Non-pigmented ciliary epithelial cell (primary cell): ENCODE measurements around the gene MYL11.

Experiments used
- DNase-seq: peaks from one replicate; pipeline ENCODE4 v3.0.0-alpha.2; 2010; ENCODE audit warnings: low read depth

The MYL11 gene

DNA sequence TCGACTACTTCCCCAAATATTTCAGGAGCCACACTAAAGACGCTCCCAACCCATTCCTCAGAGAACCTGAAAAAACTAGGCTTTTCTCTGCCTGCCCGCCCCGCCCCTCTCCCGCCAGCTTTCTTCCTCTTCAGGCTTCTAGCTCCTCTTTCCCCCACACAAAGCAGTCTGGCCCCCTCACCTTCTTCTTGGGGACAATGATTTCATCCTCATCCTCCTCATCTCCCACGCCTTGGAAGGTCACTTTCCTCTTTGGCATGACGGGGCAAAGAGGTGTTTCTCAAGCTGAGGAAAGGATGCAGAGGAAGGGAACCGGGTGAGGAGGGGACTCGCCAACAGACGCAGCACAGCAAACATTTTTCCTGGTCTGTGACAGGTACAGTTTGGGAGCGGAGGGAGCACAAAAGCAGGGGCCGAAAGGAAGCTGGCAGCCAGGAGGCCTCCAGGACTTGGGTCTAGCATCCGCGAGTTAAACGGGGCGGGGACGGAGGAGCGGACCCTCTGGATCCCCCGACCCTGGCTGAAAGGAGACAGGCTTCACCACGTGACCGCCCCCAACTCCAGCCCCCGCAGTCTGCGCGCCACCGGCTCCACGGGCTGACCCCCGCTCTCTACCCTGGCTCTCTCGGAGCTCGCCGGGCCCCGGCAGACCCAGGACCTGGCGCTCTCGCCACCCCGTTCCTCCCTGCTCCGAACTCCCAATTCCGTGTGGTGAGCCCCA is 20.0 kb upstream of the MYL11 start:
- no peak for DNase-seq

DNA sequence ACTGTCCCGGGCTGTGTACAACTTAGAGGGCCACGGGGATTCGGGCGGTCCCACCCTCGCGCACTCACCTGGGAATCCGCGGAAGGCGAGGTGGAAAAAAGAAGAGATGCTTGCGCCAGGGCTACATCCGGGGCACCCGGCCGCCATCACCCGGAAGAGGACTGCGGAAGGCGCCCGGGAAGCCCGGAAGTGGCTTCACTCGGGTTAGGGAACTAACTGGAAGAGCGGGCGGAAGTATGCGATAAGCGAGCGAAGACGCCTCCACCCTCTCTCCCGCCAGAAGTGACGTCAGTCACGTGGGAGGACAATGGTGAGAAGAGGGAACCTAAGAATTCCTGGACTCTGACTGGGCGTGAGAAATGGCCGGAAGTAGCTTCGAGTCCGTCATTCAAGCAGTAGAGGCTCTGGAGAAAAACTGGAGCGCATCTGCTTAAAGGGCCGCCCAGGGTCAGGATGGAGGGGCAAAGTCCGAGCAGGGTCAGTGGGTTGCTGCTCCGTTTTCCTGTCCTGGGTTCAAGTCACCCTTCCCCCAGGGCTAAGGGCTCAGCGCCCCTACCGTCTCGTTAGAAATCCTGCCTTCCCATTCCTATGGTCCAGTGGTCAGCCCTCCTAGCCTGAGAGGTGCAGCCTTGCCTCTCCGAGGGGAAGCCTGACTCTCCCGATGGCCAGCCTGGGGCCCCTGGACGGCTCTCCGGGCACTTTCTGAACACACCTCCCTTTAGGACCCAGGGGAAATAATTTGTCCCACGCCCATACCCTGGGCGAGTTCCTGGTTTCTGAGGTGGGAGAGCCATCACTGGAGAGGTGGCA is 19.3 kb upstream of the MYL11 start, which contains the start of gene CD2BP2:
TSS of gene CD2BP2 (minus strand) at position 165 of the 810 bp plus-strand sequence. CDS start 627 bp downstream, outside the sequence.
- peak; percentile 99 for DNase-seq

DNA sequence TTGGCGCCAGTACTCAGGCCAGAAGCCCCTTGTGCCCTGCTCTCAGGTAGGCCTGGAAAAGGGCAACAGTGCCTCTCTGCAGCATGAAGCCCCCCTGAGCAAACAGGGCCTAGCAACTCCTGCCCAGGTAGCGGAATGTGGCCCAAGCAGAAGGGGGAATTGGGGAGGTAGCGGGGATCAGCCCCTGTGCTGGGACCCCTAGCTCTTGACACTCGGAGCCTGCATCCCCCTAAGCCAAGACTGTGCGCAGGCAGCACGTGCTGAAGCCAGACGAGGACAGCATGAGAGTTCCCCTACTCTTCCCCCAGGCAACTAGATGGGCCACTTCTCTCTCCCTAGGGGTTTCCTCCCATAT is 18.7 kb upstream of the MYL11 start:
- DNase-seq: no peak

DNA sequence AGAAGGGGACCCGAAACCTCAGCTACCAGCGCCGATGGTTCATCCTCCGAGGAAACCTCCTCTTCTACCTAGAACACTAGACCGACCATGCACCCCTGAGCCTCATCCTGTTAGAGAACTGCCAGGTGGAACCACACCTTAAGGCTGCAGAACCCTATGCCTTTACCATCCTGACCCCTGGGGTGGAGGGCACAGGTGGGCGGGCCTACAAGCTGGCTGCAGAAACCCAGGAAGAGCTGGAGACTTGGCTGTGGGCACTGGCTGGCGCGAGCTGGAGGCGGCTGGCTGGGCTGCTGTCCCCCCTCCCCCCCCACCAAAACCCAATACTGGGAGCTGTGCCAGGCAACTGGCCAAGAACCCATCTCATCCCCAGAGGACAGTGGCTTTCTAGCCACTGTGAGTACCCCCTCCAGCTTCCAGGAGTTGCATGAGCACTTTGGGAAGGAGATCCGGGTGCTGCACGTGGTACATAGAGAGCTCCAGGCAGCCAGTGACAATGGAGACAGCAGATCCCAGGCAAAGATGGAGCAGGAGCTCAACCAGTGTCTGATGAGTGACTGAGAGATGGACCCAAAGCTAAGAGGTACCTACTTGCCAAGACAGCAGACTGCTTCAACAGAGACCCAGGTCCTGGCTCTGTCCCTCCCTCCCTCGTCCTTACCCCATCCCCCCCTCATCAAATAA is 18.1 kb upstream of the MYL11 start:
- no peak for DNase-seq

DNA sequence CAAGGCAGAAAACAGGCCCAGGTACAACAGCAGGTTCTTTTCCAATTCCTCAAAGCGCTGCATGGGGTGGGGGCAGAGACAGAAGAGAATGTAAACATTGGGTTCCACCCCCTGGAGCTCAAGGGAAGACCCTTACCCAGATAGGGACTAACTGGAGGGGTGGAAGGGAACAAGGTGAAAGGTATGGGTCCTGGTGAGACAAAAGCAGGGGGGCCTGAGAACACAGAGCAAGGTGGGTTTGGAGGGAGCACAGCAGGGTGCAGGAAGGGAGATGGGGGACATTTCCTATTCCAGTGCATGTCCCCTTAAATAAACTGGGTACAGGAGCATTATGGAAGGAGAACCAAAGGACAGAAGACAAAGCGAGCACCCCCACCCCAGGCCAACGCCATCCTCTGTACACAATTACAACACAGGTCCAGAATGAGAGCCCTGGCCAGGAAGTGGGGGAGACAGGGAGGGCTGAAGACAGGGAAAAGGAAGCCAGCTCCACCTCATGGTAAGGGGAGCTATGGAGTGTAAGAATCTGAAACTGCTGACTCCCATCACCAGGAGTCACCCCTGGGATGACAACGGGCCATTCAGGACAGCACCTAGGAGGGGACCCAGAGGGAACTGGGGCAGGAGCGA is 17.4 kb upstream of the MYL11 start:
- no peak for DNase-seq

DNA sequence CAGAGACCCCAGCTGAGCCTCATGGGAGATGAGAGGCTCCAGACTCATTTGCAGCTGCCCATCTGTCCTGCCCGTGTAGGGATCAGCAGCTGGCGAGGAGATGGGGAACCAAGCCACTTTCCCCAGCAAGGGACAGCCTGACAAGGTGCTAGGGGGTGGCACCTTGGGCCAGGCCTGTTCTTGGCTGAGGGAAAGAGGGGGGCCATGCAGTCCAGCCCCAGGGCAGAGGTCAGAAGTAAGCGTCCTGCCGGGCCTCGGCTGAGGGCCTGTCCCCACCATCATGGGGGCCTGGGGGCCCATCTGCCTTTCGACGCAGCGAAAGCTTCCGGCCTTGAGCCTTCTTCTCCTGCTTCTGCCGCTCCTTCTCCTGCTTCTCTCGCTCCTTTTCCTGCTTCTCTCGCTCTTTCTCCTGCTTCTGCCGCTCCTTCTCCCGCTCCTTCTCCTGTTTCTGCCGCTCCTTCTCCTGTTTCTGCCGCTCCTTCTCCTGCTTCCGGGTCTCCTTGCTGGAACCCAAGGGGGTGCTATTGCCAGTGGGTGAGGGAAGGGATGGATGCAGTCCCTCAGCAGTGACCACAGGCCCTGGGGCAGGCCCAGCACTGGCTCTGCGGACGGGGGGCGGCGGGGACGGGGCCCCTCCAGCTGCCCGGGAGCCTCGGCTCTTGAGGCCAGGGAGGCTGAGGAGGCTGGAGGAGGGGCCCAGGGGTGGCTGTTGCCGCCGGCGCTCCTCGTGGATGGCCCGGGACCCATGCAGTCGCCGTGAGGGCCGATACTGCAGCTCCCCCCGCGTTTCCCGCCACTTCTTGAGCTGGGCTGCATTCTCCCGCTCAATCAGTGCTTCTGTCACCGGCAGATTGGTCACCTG is 16.7 kb upstream of the MYL11 start:
- no peak for DNase-seq

DNA sequence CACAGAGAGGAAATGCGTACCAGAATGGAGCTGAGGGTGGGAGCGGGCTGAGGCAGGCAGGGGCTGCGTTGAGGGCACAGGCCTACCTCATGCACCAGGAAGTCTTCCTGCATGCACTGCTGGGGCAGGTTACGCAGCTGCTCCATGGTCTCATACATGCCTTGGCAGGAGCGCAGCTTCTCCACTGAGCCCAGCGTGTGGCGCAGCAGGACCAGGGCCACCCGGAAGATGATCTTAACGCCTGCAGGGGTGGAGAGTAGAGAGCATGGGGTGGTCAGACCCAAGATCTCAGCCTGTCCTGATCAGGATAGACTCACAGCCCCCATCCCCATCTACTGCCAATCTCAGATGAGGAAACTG is 16.0 kb upstream of the MYL11 start:
- DNase-seq: no peak

DNA sequence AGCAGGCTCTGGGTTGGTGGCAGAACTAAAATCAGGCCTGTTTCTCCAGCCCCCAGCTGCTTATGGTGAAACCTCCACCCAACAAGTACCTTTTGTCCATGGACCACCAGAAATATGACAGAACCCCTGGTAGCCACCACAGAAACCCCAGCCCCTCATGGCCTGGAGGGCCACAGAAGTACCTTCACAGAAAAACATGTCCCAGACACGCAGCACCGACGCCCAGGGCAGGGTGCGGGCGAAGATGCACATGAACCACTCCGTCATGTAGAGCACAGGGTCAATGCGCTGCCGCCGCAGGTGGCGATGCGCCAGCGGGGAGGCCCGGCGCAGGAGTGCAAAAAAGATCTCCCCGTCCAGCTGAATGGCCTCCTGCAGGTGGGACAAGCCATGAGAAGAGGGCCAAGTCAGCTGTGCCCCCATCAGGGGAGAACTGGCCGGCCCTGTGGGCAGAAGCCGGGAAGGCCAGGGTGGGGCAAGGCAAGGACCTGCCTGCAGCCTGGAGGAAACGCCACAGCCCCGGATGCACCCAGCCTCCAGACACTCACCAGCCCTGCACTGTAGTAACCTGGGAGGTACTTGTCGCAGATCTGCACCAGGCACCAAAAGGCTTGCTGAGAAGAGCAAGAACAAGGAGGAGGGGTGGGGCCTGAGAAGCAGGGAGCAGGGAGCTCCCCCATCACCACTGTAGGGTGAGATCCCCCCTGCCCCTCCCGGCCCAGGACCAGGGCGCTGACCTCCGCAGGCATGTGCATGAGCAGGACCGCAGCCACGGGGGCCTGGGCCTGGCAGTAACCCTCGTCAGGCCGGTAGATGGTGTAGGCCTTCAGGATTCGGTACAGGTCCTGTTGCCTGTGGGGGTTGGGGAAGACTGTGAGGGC is 15.4 kb upstream of the MYL11 start:
- DNase-seq: no peak

DNA sequence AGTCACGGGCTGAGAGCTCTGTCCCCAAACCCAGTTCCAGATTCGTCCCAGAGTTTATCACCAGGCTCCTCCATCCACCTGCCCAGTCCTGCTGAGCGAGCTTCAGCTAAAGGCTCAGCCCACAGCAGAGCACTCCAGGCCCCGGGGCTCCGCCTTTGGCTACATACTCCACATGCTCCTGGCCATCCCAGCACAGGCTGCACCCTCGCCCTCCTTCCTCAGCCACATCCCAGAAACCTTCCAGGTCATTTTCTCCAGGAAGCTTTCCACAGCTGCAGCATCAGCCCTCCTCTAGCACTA is 14.8 kb upstream of the MYL11 start:
- no peak for DNase-seq

DNA sequence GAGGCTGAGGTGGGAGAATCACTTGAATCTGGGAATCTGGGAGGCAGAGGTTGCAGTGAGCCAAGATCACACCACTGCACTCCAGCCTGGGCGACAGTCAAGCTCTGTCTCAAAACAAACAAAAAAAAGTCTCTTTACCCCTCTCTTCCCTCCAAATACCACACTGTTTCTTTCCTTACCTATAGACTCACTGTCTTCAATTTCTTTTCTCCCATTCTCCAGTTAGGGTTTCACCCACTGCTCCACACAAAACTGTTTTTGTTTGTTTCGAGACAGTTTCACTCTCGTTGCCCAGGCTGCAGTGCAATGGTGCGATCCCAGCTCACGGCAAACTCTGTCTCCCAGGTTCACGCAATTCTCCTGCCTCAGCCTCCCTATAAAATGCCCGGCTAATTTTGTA is 13.4 kb upstream of the MYL11 start:
- no peak for DNase-seq

DNA sequence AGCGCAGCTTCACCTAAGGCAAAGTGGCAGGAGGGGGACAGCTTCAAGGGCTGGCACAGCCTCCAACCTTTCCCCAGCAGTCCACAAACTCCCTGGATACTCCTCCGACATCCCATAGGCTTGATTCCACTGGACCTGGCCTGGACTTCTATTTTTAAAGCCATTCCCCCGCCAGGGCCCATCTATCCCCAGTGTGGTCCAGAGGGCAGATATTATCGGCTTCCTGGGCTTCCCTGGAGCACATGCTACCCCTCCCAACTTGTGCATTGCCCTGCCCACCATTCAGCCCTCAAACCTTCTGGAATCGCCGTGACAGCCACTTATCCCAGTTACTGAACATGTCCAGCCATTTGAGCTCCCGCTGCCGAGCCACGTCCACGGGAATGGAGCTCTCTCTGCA is 9.4 kb upstream of the MYL11 start:
- no peak for DNase-seq

DNA sequence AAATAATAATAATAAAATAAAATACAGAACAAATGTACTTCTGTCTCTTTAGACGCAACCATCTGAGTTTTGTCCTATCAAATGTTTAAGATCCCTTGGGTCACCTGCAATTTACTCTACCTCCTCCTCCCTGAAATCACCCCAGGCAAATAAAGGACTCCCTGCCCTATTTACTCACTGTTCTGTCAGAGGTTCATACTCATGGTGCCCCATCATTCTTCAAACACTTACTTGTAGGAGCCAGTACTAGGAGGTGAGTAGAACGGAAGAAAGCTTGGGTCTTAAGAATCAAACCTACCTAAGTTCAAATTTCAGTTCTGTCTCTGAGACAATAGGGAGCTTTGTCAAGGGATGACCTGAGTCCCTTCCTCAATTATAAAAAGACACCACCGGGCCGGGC is 8.1 kb upstream of the MYL11 start:
- no peak for DNase-seq

DNA sequence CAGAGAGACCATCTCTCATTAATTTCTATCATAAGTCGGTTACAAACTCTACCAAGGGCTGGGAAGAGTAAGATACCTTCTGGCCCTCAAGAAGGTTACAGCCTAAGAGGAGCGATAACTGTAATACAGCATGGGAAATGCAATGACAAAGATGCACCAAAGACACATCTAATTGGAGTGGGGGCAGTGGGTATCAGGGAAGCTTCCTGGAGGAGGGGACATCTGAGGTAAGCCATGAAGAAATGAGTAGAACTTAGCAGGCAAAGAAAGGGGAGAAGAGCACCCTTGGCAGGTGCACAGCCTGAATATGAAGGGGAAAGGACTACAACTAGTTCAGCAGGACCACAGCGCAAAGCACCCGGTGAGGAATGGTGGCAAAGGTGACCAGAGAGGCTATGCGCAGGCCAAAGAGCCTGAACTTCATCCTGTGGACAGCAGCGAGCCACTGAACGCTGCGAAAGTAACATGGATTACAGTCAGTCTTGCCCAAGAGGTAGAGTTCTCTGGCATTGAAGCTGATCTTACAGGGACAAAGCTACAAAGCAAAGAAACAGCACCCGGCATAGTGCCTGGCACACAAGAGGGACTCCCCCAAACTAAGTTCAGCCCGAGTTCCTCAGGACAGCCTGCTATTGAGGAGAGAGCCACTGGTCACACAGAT is 7.1 kb upstream of the MYL11 start:
- DNase-seq: no peak

DNA sequence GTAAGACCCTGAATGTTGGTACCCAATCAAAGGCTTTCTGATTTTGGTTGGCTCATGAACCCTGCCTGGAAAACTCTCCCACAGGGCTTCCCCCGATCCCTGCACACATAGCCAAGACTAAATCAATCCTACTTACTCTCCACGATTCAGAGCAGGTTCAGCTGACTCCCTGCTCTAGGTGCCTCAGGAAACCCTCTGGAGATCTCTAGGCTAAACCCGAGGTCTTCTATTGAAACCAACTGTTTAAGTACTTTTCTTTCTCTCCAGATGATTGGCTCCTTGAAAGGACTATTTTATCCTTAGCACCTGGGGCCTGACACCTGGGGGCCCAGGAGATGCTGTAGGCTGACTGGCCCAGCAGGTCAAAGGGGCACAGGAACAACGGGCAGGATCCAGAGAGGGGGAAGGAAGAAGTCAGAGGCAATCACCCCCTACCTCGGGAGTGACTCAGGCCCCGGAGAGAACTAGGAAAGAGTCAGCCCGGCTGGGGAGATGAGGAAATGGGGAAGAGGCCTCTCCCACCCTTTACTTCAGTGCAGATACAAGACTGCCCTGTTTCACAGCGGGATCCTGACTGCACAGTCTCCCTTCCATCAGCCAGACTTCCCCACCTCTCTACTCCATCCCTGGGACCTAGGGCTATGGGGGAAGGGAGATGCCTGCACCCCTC is 6.3 kb upstream of the MYL11 start:
- no peak for DNase-seq

DNA sequence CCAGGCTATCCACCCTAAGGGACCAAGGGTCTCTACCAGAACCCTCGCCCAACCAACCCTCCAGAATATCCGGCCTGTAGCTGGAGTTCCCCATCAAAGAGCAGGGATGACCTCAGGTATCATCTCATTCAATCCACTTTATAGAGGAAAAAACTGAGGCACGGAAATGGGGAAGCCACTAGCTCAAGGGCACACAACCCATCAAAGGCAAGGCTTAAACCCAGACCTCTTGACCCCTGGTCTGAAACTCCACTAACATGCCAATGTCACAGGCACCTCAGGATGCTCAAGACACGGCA is 5.9 kb upstream of the MYL11 start:
- no peak for DNase-seq

DNA sequence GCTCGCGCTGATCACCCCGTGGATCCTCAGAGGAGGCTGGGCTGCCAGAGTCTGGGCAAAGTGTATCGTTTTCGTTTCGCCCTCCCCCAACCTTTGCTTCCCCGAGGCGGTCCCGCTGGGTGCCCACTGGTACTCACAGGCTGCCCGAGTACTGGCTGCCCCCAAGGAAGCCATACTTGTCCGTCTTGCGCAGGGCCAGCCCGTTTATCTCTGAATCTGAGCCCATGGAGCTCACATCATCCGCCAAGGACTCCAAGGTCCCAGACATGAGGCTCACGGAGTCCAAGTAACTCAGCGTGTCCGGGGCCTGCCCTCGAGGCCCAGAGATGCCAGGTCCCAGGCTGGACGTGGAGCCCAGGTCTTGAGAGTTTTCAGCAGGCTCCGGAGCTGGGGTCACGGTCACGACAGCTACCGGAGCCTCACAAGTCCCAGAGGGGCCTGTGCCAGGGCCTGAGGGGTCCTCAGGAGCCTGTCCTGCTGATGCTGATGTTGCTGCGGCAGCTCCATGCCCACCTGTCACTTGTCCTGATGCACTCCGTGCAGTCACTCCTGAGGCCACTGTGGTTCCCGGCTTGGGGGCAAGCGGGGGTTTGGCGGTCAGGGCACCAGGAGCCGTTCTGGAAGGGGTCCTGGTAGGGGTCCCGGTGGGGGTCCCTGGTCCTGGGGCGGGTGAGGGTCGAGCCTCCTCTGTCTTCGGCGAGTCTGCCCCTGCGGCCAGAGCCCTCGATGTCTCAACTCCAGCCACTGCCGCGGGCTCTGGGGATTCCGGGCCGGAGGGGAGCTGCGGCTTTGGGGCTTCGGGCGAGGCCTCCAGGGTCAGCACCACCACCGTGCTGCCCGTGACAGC is 5.3 kb upstream of the MYL11 start:
- DNase-seq: no peak

DNA sequence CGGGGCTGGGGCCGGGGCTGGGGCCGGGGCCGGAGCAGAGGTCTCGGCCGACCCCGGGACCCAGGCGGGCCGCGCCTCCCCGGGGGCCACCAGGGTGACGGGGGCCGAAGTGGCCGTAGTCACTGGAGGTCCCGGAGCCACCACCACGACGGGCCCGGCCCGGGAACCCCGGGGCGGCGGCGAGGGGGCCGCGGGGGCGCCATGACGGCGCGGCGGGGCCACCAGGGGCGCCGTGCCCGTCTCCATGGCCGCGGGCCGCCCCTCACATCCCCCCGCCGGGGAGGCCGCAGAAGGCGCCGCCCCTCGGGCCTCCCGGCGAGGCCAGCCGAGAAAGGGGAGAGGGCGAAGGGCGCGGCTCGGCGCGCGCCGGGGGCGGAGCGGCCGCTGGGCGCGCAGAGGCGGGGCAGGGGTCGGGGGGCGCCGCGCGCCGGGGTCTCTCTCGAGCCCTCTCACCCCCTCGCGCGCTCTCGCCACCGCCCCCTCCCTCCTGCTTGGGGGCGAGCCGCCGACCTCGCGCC is 4.6 kb upstream of the MYL11 start:
- DNase-seq: no peak

DNA sequence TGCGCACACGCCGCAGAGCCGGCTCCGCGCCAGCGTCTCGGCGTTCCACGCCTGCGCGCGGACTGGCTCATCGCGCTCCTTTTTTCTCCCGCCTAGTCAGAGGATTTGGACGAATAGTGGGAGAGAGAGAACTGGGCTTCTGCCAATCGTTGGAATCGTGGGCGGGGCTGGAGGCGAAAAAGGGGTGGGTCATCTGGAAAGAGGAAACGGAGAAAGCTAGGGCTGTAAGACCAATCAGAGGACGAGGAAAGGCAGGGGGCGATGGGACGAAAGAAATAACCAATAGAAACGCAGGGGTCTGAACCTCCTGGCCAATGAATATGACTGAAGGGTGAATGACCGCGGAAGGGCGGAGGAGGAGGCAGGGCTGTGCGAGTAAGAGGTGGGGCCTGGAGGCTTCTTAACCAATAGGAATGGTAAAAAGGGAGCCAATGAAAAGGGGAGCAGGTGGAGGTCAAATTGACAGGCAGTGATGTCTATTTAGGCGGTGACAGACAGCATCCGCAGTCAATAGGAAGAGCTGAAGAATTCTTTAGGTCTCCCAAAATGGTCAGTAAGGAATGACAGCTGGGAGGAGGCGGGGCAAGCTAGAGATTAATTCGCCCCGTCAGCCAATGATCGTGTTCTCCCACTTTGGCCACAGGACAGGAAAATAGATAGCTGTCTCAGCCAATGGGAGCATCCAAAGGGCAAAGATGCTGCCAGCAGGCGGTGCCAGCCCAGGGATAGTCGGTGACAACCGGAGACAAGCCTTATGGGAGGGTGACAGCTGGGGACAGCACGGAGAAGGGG is 4.0 kb upstream of the MYL11 start, which contains the start of gene TBC1D10B:
TSS of gene TBC1D10B (minus strand) at position 39 of the 792 bp plus-strand sequence. CDS start 311 bp downstream, outside the sequence.
- DNase-seq: peak; percentile 100
